Hepatocyte (in vitro differentiated cells): ENCODE measurements around the gene NAPA. TPM values are rescaled to one million over a fixed set of nuclear protein-coding genes. Genes with fewer than 3 reads are reported as not detected.

Experiments used
- DNase-seq: peaks from one replicate; pipeline ENCODE4 v3.0.0-alpha.2; 2016; ENCODE audit warnings: low spot score
- H2AFZ ChIP-seq: fragments of 200-600 bp; sonication (generic); 2 replicates; pipeline ENCODE4 v1.6.0; 2016; ENCODE audit warnings: antibody characterized with exemption, mild to moderate bottlenecking
- H3K27ac ChIP-seq: fragments of 200-600 bp; sonication (generic); 2 replicates; pipeline ENCODE4 v1.5.1; 2016; ENCODE audit warnings: mild to moderate bottlenecking
- H3K27me3 ChIP-seq: fragments of 200-600 bp; sonication (generic); 2 replicates; pipeline ENCODE4 v1.6.1; 2016
- H3K36me3 ChIP-seq: fragments of 200-600 bp; sonication (generic); replicated peaks from 2 replicates; pipeline ENCODE4 v1.5.1; 2016; ENCODE audit warnings: low read depth; ENCODE audit not compliant: insufficient read depth
- H3K4me1 ChIP-seq: fragments of 200-600 bp; sonication (generic); 2 replicates; pipeline ENCODE4 v1.5.1; 2016; ENCODE audit warnings: mild to moderate bottlenecking, moderate library complexity; ENCODE audit not compliant: insufficient read depth
- H3K4me2 ChIP-seq: fragments of 200-600 bp; sonication (generic); 2 replicates; pipeline ENCODE4 v1.6.0; 2016
- H3K4me3 ChIP-seq: fragments of 200-600 bp; sonication (generic); 2 replicates; pipeline ENCODE4 v1.5.1; 2016; ENCODE audit warnings: mild to moderate bottlenecking
- H3K79me2 ChIP-seq: fragments of 200-600 bp; sonication (generic); 2 replicates; pipeline ENCODE4 v1.6.0; 2017; ENCODE audit warnings: mild to moderate bottlenecking
- H3K9me2 ChIP-seq: fragments of 200-600 bp; sonication (generic); replicated peaks from 2 replicates; pipeline ENCODE4 v1.6.0; 2017; ENCODE audit warnings: mild to moderate bottlenecking; ENCODE audit not compliant: insufficient read depth
- H3K9me3 ChIP-seq: fragments of 200-600 bp; sonication (generic); 2 replicates; pipeline ENCODE4 v1.5.1; 2016; ENCODE audit warnings: low read depth, mild to moderate bottlenecking
- H4K20me1 ChIP-seq: fragments of 200-600 bp; sonication (generic); 2 replicates; pipeline ENCODE4 v1.6.0; 2016; ENCODE audit warnings: mild to moderate bottlenecking; ENCODE audit not compliant: insufficient read depth, poor library complexity, severe bottlenecking
- EZH2 ChIP-seq: fragments of 200-600 bp; sonication (generic); IDR thresholded peaks from 2 replicates; pipeline ENCODE4 v1.6.1; 2016; ENCODE audit warnings: antibody characterized with exemption, mild to moderate bottlenecking, borderline replicate concordance
- EZH2phosphoT487 ChIP-seq: fragments of 200-600 bp; sonication (generic); IDR thresholded peaks from one replicate; pipeline ENCODE4 v1.6.1; 2018; ENCODE audit warnings: antibody characterized with exemption, mild to moderate bottlenecking, low read depth, moderate library complexity; ENCODE audit not compliant: unreplicated experiment, severe bottlenecking
- WGBS: methylation state at CpG from one replicate; pipeline ENCODE4 v1.1.6; 2016; ENCODE audit warnings: low lambda C conversion rate; ENCODE audit errors: missing lambda C conversion rate; 5-methylcytosine and 5-hydroxymethylcytosine counted together
- polyA plus RNA-seq: library from polyadenylated mRNA; unstranded; fragments of >200 nt; fragmentation: Nextera tagmentation; extraction: Ambion mirVana; gene quantifications from 2 replicates; pipeline ENCODE4 v1.2.1, GENCODE V29; 2016
- total RNA-seq: library from RNA; depleted of rRNA; stranded (reverse); fragments of >200 nt; gene quantifications from 2 replicates; pipeline ENCODE4 v1.2.3, GENCODE V29; 2014
- TF ChIP-seq, protein P1 (sequence below): fragments of 200-600 bp; sonication (generic); IDR thresholded peaks from 2 replicates; pipeline ENCODE4 v1.5.1; 2016; ENCODE audit warnings: antibody characterized with exemption, mild to moderate bottlenecking; ENCODE audit not compliant: poor library complexity

Gene NAPA
- total and polyA plus RNA-seq, 2 experiments from 2014 or later: 106 to 192 TPM

DNA sequence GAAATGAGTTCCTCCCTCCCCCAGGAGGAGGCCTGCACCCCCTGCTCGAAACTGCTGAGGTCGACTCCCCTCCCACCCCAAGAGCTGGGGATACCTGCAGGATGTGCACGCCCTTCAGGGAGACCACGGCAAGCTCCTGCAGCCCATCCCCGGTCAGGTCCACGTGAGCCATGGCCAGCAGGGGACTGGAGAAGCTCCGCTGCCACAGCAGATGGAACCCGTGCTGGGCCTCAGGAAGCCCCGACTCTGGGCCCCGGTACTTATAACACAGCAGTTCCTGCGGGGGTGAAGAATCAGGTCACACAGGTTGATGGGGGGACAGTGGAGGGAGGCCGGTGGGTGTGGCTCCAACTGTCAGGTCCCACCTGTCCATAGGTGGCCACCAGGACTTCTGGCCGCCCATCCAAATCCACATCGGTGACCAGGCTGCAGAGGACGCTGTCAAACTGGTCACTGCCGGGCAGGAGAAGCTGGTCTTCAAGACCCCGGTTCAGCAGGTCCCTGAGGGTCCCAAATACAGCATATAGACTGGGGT lies 38.4 kb downstream of the NAPA start:
- H3K79me2 ChIP-seq: no peaks in the 10 kb centered on the region
- no peak overlapping the region for H3K4me3 ChIP-seq
- no peaks in the 10 kb centered on the region for H3K36me3 ChIP-seq
- no peak overlapping the region for H2AFZ ChIP-seq
- H3K27me3 ChIP-seq: peaks cover 6% of the 10 kb centered on the region
- no peak overlapping the region for H3K27ac ChIP-seq
- WGBS: 89% methylated on average over 17 of the region's 17 CpGs
- H4K20me1 ChIP-seq: no peaks in the 10 kb centered on the region
- no peak overlapping the region for H3K4me2 ChIP-seq
- no peak for DNase-seq
- H3K9me3 ChIP-seq: no peaks in the 10 kb centered on the region
- TF ChIP-seq, protein P1, sequence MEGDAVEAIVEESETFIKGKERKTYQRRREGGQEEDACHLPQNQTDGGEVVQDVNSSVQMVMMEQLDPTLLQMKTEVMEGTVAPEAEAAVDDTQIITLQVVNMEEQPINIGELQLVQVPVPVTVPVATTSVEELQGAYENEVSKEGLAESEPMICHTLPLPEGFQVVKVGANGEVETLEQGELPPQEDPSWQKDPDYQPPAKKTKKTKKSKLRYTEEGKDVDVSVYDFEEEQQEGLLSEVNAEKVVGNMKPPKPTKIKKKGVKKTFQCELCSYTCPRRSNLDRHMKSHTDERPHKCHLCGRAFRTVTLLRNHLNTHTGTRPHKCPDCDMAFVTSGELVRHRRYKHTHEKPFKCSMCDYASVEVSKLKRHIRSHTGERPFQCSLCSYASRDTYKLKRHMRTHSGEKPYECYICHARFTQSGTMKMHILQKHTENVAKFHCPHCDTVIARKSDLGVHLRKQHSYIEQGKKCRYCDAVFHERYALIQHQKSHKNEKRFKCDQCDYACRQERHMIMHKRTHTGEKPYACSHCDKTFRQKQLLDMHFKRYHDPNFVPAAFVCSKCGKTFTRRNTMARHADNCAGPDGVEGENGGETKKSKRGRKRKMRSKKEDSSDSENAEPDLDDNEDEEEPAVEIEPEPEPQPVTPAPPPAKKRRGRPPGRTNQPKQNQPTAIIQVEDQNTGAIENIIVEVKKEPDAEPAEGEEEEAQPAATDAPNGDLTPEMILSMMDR: no peak
- no peak for TF ChIP-seq EZH2
- no peak for TF ChIP-seq EZH2phosphoT487
- peaks cover 6% of the 10 kb centered on the region for H3K4me1 ChIP-seq
- no peaks in the 10 kb centered on the region for H3K9me2 ChIP-seq

DNA sequence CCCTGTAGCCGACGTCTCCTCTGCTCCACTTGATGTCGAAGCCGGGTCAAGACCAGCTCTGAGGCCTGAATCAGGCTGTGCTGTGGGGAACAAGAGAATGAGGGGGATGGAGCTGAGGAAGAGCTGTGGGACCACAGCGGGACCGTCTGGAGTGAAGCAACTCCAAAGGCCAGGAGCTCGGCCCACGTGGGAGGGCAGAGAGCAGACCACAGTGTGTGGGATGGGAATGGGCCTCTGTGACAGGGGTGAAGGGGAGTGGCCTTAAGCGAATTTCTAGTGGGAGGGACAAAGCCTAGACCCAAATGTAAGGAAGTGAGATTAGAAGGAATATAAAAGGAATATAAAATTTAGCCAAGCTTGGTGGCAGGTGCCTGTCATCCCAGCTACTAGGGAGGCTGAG lies 39.4 kb downstream of the NAPA start:
- no peaks in the 10 kb centered on the region for H3K9me2 ChIP-seq
- H3K4me1 ChIP-seq: peaks cover 6% of the 10 kb centered on the region
- no peak overlapping the region for H3K4me2 ChIP-seq
- TF ChIP-seq, protein P1: no peak
- TF ChIP-seq EZH2: no peak
- TF ChIP-seq EZH2phosphoT487: no peak
- no peaks in the 10 kb centered on the region for H3K9me3 ChIP-seq
- no peaks in the 10 kb centered on the region for H4K20me1 ChIP-seq
- no peak for DNase-seq
- H3K27me3 ChIP-seq: peaks cover 16% of the 10 kb centered on the region
- no peak overlapping the region for H3K27ac ChIP-seq
- H3K79me2 ChIP-seq: no peaks in the 10 kb centered on the region
- WGBS: 86% methylated on average over 9 of the region's 9 CpGs
- H2AFZ ChIP-seq: no peak overlapping the region
- no peak overlapping the region for H3K4me3 ChIP-seq
- no peaks in the 10 kb centered on the region for H3K36me3 ChIP-seq

DNA sequence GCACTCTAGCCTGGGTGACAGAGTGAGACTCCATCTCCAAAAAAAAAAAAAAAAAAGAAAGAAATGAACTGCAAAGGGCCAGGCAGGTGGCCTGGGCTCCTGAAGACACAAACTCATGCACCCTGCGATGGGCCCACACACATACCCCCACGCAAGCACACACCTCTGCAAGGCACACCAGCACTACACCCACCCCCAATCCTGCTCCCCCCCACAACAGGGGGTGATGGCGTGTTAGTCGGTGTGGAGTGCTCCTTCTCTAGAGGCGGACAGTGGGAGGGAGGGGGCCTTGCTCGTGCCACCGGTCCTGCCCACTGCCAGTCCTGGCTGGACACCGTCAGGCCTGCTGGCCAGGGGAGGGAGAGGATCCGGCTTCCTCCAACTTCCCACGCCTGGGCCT lies 41.5 kb downstream of the NAPA start:
- Histone ChIP-seq H3K4me3 (no peak overlapping the region), H3K9me2 (no peaks in the 10 kb centered on the region), H4K20me1 (no peaks in the 10 kb centered on the region), H3K9me3 (no peaks in the 10 kb centered on the region), H3K4me1 (peaks cover 6% of the 10 kb centered on the region), H3K4me2 (no peak overlapping the region), H3K27me3 (peaks cover 33% of the 10 kb centered on the region), H3K36me3 (no peaks in the 10 kb centered on the region), H3K27ac (no peak overlapping the region), H3K79me2 (no peaks in the 10 kb centered on the region), H2AFZ (no peak overlapping the region)
- TF ChIP-seq, protein P1: no peak
- TF ChIP-seq EZH2: no peak
- TF ChIP-seq EZH2phosphoT487: no peak
- DNase-seq: no peak
- 88% methylated on average over 10 of the region's 10 CpGs for WGBS
